Measurements from ENCODE around the gene HS3ST4. TPM values are rescaled to one million over a fixed set of nuclear protein-coding genes. Genes with fewer than 3 reads are reported as not detected.

HS3ST4 gene
- total RNA-seq, 1 experiment from 2014 or later, result not detected

GRCh38 chr16:25868706-25869370 is 177.1 kb downstream of the HS3ST4 start:
- ChIA-PET CTCF (no interaction called here), POLR2A (no interaction called here), RAD21 (ENCODE audit: low non-redundant PET in 1 of 2, low total read pairs in 2 of 2, uncharacterized antibody in 2 of 2, unreplicated experiment in 2 of 2) (no interaction called here)
- DNase-seq (ENCODE audit: low read depth, low spot score), result no peak
- no peaks in the 10 kb centered on the region for H3K36me3 ChIP-seq (ENCODE audit: control insufficient read depth in 1 of 2, insufficient read depth in 2 of 2, low read length in 2 of 2)
- no peaks in the 10 kb centered on the region; a peak in 1 of 4 replicates for H3K9me3 ChIP-seq (ENCODE audit: control insufficient read depth in 1 of 2, insufficient read depth in 1 of 2, low read depth in 1 of 2, low read length in 2 of 2)
- H3K4me2 ChIP-seq (ENCODE audit: low read length), result no peak overlapping the region
- TF ChIP-seq EZH2phosphoT487 (IDR thresholded peaks at IDR 0.05; ENCODE audit: borderline replicate concordance), result no peak
- TF ChIP-seq SRF (IDR thresholded peaks at IDR 0.05; ENCODE audit: low read depth), result no peak
- BruUV-seq (replicated peaks), result no TSS peak
- no peaks in the 10 kb centered on the region for H3K79me2 ChIP-seq (ENCODE audit: insufficient read depth, low read length)
- no peak overlapping the region for H3K9ac ChIP-seq (ENCODE audit: low read length)
- H3K4me1 ChIP-seq (ENCODE audit: control insufficient read depth in 1 of 2, insufficient read depth in 2 of 2, low read length in 2 of 2), result no peaks in the 10 kb centered on the region
- no peak overlapping the region for H2AFZ ChIP-seq (ENCODE audit: low read depth, low read length, poor library complexity, severe bottlenecking)
- H3K27ac ChIP-seq (ENCODE audit: low read depth, low read length), result no peak overlapping the region
- intact Hi-C loops (cut with micrococcal nuclease), result no loop called here
- H3K27me3 ChIP-seq (ENCODE audit: insufficient read depth, low read length), result no peaks in the 10 kb centered on the region
- no peak overlapping the region for H3K4me3 ChIP-seq (replicated peaks in 1 of 2; ENCODE audit: low read depth in 1 of 2, low read length in 2 of 2)
- no peaks in the 10 kb centered on the region for H4K20me1 ChIP-seq (ENCODE audit: insufficient read depth)
- ATAC-seq, result no peak
- no peaks in the 10 kb centered on the region for H3K9me2 ChIP-seq (ENCODE audit: insufficient read depth)

GRCh38 chr16:25872369-25873070 is 180.8 kb downstream of the HS3ST4 start:
- RAD21 ChIA-PET (ENCODE audit: low non-redundant PET in 1 of 2, low total read pairs in 2 of 2, uncharacterized antibody in 2 of 2, unreplicated experiment in 2 of 2), result no interaction called here
- no peak overlapping the region for H3K9ac ChIP-seq (ENCODE audit: low read length)
- H3K4me2 ChIP-seq (ENCODE audit: low read length), result no peak overlapping the region
- H3K4me1 ChIP-seq (ENCODE audit: control insufficient read depth in 1 of 2, insufficient read depth in 2 of 2, low read length in 2 of 2), result no peaks in the 10 kb centered on the region
- H3K9me3 ChIP-seq (ENCODE audit: control insufficient read depth in 1 of 2, insufficient read depth in 1 of 2, low read depth in 1 of 2, low read length in 2 of 2), result no peaks in the 10 kb centered on the region; a peak in 1 of 4 replicates
- no peaks in the 10 kb centered on the region for H3K36me3 ChIP-seq (ENCODE audit: control insufficient read depth in 1 of 2, insufficient read depth in 2 of 2, low read length in 2 of 2)
- TF ChIP-seq ATF3 (IDR thresholded peaks at IDR 0.05), result no peak
- no peak for TF ChIP-seq POLR2AphosphoS5 (IDR thresholded peaks at IDR 0.05; ENCODE audit: low read depth, low read length)
- TF ChIP-seq POLR2A (IDR thresholded peaks at IDR 0.05; ENCODE audit: borderline replicate concordance, extremely low read depth, insufficient read depth, insufficient read length), result no peak
- no peak for TF ChIP-seq EZH2phosphoT487 (IDR thresholded peaks at IDR 0.05; ENCODE audit: borderline replicate concordance)
- TF ChIP-seq CBX3 (IDR thresholded peaks at IDR 0.05; ENCODE audit: low read depth), result no peak
- TF ChIP-seq ZNF274 (IDR thresholded peaks at IDR 0.05; ENCODE audit: low read depth, low read length), result no peak
- TF ChIP-seq SRF (IDR thresholded peaks at IDR 0.05; ENCODE audit: low read depth), result no peak
- no peak for TF ChIP-seq SP1 (IDR thresholded peaks at IDR 0.05; ENCODE audit: low read depth)
- no peaks in the 10 kb centered on the region for H3K79me2 ChIP-seq (ENCODE audit: insufficient read depth, low read length)
- DNase-seq (ENCODE audit: low read depth, low spot score) (no peak), ATAC-seq (no peak)
- H2AFZ ChIP-seq (ENCODE audit: low read depth, low read length, poor library complexity, severe bottlenecking), result no peak overlapping the region
- no peak overlapping the region for H3K27ac ChIP-seq (ENCODE audit: low read depth, low read length)
- CTCF ChIA-PET, result no interaction called here
- H3K9me2 ChIP-seq (ENCODE audit: insufficient read depth), result no peaks in the 10 kb centered on the region
- no TSS peak for BruUV-seq (replicated peaks)
- intact Hi-C loops (cut with micrococcal nuclease), result no loop called here
- H4K20me1 ChIP-seq (ENCODE audit: insufficient read depth), result no peaks in the 10 kb centered on the region
- H3K27me3 ChIP-seq (ENCODE audit: insufficient read depth, low read length), result no peaks in the 10 kb centered on the region
- POLR2A ChIA-PET, result no interaction called here
- H3K4me3 ChIP-seq (replicated peaks in 1 of 2; ENCODE audit: low read depth in 1 of 2, low read length in 2 of 2), result no peak overlapping the region

Measured in HCT116 (cell line).